Measurements from ENCODE around the gene PDAP1. TPM values are rescaled to one million over a fixed set of nuclear protein-coding genes. Genes with fewer than 3 reads are reported as not detected.

Gene PDAP1
- total and polyA plus RNA-seq, 2 of the 8 experiments (the other 6 are each of a cell fraction or from before 2014, with no cell fraction given) = 26.6 to 169 TPM

DNA sequence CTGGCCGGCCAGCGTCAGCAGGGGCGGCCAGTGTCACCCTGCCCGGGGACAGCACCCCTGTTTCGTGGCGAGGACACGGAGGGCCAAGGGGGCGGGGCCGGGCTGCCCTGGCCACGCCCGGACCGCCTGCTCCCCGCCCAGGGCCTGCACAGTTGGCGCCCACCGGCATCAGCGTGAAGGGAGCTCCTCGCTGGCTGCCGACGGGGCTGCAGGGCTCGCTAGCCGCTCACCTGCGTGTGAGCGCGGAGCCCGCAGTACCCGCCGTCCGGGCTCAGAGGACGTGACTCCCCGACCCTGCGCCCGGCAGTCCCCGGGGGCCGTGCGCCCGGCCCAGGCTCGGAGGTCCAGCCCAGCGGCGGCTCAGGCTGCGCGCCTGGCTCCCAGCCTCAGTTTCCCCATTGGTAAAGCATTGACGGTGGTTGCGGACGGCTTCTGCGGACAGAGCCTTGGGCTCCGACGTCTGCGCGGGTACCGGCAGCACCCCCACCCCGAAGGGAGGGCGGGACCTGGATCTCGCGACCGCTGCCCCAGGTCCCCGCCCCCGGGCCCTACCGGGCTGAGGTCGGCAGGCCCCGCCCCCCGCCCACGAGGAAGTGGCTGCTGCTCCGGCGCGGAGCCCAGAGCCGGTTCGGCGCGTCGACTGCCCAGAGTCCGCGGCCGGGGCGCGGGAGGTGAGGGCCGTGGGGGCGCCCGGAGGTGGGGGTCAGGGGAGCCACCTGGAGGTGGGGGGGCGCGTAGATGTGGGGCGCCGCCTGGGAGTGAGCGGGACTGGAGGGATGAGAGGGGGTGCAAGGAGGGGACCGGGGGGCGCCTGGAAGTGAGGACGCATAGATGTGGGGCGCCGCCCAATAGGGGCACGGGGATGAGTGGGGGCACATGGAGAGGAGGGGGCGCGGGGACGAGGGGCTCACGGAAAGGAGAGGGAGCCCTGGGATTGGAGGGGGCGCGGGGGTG is 34.0 kb downstream of the PDAP1 start, which contains the start of gene ARPC1B (continued):
- TF ChIP-seq, protein P1, sequence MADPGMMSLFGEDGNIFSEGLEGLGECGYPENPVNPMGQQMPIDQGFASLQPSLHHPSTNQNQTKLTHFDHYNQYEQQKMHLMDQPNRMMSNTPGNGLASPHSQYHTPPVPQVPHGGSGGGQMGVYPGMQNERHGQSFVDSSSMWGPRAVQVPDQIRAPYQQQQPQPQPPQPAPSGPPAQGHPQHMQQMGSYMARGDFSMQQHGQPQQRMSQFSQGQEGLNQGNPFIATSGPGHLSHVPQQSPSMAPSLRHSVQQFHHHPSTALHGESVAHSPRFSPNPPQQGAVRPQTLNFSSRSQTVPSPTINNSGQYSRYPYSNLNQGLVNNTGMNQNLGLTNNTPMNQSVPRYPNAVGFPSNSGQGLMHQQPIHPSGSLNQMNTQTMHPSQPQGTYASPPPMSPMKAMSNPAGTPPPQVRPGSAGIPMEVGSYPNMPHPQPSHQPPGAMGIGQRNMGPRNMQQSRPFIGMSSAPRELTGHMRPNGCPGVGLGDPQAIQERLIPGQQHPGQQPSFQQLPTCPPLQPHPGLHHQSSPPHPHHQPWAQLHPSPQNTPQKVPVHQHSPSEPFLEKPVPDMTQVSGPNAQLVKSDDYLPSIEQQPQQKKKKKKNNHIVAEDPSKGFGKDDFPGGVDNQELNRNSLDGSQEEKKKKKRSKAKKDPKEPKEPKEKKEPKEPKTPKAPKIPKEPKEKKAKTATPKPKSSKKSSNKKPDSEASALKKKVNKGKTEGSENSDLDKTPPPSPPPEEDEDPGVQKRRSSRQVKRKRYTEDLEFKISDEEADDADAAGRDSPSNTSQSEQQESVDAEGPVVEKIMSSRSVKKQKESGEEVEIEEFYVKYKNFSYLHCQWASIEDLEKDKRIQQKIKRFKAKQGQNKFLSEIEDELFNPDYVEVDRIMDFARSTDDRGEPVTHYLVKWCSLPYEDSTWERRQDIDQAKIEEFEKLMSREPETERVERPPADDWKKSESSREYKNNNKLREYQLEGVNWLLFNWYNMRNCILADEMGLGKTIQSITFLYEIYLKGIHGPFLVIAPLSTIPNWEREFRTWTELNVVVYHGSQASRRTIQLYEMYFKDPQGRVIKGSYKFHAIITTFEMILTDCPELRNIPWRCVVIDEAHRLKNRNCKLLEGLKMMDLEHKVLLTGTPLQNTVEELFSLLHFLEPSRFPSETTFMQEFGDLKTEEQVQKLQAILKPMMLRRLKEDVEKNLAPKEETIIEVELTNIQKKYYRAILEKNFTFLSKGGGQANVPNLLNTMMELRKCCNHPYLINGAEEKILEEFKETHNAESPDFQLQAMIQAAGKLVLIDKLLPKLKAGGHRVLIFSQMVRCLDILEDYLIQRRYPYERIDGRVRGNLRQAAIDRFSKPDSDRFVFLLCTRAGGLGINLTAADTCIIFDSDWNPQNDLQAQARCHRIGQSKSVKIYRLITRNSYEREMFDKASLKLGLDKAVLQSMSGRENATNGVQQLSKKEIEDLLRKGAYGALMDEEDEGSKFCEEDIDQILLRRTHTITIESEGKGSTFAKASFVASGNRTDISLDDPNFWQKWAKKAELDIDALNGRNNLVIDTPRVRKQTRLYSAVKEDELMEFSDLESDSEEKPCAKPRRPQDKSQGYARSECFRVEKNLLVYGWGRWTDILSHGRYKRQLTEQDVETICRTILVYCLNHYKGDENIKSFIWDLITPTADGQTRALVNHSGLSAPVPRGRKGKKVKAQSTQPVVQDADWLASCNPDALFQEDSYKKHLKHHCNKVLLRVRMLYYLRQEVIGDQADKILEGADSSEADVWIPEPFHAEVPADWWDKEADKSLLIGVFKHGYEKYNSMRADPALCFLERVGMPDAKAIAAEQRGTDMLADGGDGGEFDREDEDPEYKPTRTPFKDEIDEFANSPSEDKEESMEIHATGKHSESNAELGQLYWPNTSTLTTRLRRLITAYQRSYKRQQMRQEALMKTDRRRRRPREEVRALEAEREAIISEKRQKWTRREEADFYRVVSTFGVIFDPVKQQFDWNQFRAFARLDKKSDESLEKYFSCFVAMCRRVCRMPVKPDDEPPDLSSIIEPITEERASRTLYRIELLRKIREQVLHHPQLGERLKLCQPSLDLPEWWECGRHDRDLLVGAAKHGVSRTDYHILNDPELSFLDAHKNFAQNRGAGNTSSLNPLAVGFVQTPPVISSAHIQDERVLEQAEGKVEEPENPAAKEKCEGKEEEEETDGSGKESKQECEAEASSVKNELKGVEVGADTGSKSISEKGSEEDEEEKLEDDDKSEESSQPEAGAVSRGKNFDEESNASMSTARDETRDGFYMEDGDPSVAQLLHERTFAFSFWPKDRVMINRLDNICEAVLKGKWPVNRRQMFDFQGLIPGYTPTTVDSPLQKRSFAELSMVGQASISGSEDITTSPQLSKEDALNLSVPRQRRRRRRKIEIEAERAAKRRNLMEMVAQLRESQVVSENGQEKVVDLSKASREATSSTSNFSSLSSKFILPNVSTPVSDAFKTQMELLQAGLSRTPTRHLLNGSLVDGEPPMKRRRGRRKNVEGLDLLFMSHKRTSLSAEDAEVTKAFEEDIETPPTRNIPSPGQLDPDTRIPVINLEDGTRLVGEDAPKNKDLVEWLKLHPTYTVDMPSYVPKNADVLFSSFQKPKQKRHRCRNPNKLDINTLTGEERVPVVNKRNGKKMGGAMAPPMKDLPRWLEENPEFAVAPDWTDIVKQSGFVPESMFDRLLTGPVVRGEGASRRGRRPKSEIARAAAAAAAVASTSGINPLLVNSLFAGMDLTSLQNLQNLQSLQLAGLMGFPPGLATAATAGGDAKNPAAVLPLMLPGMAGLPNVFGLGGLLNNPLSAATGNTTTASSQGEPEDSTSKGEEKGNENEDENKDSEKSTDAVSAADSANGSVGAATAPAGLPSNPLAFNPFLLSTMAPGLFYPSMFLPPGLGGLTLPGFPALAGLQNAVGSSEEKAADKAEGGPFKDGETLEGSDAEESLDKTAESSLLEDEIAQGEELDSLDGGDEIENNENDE (IDR thresholded peaks at IDR 0.05; ENCODE audit: insufficient replicate concordance, low read length) = no peak
- TF ChIP-seq RFX5 (IDR thresholded peaks at IDR 0.05; ENCODE audit: borderline replicate concordance, low read depth, low read length) (no peak), EP300 (IDR thresholded peaks at IDR 0.05; ENCODE audit: borderline replicate concordance in 1 of 2, low read depth in 2 of 2, low read length in 2 of 2) (no peak), TCF12 (IDR thresholded peaks at IDR 0.05; ENCODE audit: low read depth, low read length) (no peak), NRF1 (IDR thresholded peaks at IDR 0.05; ENCODE audit: low read depth, low read length) (no peak), SRF (IDR thresholded peaks at IDR 0.05; ENCODE audit: low read depth, low read length) (no peak)
- TF ChIP-seq, protein P2, sequence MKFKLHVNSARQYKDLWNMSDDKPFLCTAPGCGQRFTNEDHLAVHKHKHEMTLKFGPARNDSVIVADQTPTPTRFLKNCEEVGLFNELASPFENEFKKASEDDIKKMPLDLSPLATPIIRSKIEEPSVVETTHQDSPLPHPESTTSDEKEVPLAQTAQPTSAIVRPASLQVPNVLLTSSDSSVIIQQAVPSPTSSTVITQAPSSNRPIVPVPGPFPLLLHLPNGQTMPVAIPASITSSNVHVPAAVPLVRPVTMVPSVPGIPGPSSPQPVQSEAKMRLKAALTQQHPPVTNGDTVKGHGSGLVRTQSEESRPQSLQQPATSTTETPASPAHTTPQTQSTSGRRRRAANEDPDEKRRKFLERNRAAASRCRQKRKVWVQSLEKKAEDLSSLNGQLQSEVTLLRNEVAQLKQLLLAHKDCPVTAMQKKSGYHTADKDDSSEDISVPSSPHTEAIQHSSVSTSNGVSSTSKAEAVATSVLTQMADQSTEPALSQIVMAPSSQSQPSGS (IDR thresholded peaks at IDR 0.05; ENCODE audit: low read length) = no peak
